Progenitor cell of endocrine pancreas (in vitro differentiated cells): Measurements from ENCODE around the gene SLC25A39. TPM values are rescaled to one million over a fixed set of nuclear protein-coding genes. Genes with fewer than 3 reads are reported as not detected.
"Not testable (repeated sequence)": the region's sequence is repeated elsewhere in the genome, so short reads cannot be mapped to it uniquely, and the experiment has no call there.

Source experiments
- DNase-seq: peaks from one replicate; pipeline ENCODE4 v3.0.0; 2021; ENCODE audit warnings: low spot score; ENCODE audit not compliant: unreplicated experiment
- H3K27ac Mint-ChIP-seq: 2 replicates; pipeline ENCODE4 v1.8.0; 2021; ENCODE audit warnings: mild to moderate bottlenecking, moderate library complexity, mixed read lengths
- H3K27me3 Mint-ChIP-seq: 2 replicates; pipeline ENCODE4 v1.8.0; 2021; ENCODE audit warnings: mixed read lengths
- H3K36me3 Mint-ChIP-seq: 2 replicates; pipeline ENCODE4 v1.8.0; 2022; ENCODE audit warnings: mixed read lengths; ENCODE audit not compliant: insufficient read depth
- H3K4me1 Mint-ChIP-seq: 2 replicates; pipeline ENCODE4 v1.8.0; 2021; ENCODE audit warnings: low read depth, mixed read lengths
- H3K4me3 Mint-ChIP-seq: 2 replicates; pipeline ENCODE4 v1.8.0; 2021; ENCODE audit warnings: low read depth, mild to moderate bottlenecking, moderate library complexity, mixed read lengths
- H3K9me3 Mint-ChIP-seq: 2 replicates; pipeline ENCODE4 v1.8.0; 2021; ENCODE audit warnings: low read depth, mixed read lengths
- total RNA-seq: library from RNA; stranded (reverse); gene quantifications from 2 replicates; pipeline ENCODE4 v1.2.1, GENCODE V29; 2021
- TF ChIP-seq, protein P1 (sequence below): fragments of 200-600 bp; sonication (generic); IDR thresholded peaks from one replicate; pipeline ENCODE4 v1.5.0; 2021; ENCODE audit warnings: antibody characterized with exemption, mild to moderate bottlenecking; ENCODE audit not compliant: unreplicated experiment

Gene SLC25A39
- total RNA-seq, 1 donor from 2014 or later, result 139 TPM

DNA sequence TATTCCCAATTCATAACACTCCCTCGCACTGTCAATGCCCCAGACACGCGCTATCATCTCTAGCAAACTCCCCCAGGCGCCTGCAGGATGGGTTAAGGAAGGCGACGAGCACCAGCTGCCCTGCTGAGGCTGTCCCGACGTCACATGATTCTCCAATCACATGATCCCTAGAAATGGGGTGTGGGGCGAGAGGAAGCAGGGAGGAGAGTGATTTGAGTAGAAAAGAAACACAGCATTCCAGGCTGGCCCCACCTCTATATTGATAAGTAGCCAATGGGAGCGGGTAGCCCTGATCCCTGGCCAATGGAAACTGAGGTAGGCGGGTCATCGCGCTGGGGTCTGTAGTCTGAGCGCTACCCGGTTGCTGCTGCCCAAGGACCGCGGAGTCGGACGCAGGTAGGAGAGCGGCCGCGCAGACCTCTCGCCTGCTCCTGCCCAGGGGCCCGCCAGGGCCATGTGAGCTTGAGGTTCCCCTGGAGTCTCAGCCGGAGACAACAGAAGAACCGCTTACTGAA lies 20.4 kb upstream of the SLC25A39 start, which contains the start of gene GRN:
GRN (plus strand) TSS at position 364 of the 515 bp plus-strand sequence. CDS start 3,863 bp downstream, outside the sequence.
- Mint-ChIP-seq H3K9me3 (no peaks in the 10 kb centered on the region), H3K27me3 (peaks cover 24% of the 10 kb centered on the region), H3K36me3 (no peaks in the 10 kb centered on the region), H3K4me3 (peak within 1 kb of the TSS; percentile 82), H3K4me1 (peaks cover 3% of the 10 kb centered on the region), H3K27ac (peak within 1 kb of the TSS; percentile 96)
- TF ChIP-seq, protein P1, sequence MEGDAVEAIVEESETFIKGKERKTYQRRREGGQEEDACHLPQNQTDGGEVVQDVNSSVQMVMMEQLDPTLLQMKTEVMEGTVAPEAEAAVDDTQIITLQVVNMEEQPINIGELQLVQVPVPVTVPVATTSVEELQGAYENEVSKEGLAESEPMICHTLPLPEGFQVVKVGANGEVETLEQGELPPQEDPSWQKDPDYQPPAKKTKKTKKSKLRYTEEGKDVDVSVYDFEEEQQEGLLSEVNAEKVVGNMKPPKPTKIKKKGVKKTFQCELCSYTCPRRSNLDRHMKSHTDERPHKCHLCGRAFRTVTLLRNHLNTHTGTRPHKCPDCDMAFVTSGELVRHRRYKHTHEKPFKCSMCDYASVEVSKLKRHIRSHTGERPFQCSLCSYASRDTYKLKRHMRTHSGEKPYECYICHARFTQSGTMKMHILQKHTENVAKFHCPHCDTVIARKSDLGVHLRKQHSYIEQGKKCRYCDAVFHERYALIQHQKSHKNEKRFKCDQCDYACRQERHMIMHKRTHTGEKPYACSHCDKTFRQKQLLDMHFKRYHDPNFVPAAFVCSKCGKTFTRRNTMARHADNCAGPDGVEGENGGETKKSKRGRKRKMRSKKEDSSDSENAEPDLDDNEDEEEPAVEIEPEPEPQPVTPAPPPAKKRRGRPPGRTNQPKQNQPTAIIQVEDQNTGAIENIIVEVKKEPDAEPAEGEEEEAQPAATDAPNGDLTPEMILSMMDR, result no peak
- DNase-seq, result peak; percentile 91

DNA sequence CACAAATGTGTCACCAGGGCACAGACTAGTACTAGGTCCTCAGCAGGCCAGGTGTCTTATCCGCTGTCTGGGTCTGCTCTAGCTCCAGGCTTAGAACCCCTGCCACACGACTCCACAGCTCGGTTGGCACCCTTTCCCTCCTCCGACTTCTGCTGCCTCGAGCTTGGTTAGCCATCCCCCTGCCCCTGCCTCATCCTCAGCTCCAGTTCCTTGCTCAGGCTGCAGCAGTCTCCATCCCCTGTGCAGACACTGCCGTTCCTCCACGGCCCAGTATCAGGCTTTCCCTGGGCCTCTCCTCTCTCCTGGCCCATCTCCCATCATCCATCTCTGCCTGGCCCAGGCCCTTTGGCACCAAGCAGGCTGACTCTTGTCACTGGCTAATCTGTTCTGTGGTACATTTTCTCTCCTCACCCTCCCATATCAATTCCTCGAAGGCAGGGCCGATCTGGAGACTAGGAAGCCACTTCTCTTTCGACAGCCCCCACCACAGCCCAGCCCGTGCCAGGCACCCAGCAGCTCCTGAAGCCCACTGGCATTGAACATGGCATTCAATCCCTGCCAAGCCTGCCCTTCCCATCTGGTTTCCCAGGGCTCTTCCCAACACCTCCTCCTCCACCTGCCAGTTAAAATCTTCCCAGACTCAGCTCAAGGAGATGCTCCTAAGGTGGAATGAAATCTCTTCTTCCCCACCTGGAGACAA lies 19.0 kb upstream of the SLC25A39 start:
- H3K9me3 Mint-ChIP-seq, result no peaks in the 10 kb centered on the region
- peaks cover 24% of the 10 kb centered on the region for H3K27me3 Mint-ChIP-seq
- no peak overlapping the region for H3K27ac Mint-ChIP-seq
- H3K4me1 Mint-ChIP-seq, result peaks cover 3% of the 10 kb centered on the region
- TF ChIP-seq, protein P1, result no peak
- no peaks in the 10 kb centered on the region for H3K36me3 Mint-ChIP-seq
- no peak overlapping the region for H3K4me3 Mint-ChIP-seq
- no peak for DNase-seq

DNA sequence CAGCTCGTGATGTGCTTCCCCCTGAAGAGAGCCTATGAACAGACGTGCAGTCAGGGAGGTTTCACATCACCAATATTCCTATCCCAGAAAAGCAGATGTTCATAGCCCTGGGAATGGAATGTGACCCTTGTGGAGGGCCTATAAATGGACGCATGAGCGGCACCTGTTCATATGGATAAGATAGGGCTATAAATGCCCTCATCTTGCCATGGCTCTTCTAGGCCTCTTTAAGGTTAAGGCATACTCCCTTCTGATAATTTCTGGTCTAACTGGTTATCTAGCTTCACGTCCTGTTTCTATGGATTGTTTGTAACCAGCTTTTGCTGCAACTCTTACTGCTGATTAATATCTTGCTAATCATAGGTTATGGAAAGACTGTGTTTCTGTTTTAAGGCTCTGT lies 15.9 kb upstream of the SLC25A39 start:
- H3K27me3 Mint-ChIP-seq, result peaks cover 32% of the 10 kb centered on the region
- not testable (repeated sequence) for DNase-seq, H3K9me3 Mint-ChIP-seq, H3K27ac Mint-ChIP-seq, H3K4me1 Mint-ChIP-seq, H3K4me3 Mint-ChIP-seq, H3K36me3 Mint-ChIP-seq

DNA sequence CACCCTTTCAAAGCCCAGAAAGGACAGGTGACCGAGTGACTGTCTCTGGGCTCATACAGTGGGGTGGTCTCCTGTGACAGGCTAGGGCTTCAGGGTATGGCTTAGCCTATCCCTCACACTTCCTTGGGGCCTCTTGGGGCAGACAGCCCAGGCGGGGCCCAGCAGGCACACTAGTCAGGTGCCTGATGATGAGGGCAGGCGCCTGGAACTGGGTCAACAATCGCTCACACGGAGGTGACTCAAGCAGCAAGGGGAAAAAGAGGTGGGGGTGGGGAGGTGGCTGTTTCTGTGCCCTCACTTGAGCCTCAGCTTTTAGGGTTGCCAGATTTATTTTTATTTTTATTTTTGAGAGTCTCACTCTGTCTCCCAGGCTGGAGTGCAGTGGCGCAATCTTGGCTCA lies 14.1 kb upstream of the SLC25A39 start:
- no peaks in the 10 kb centered on the region for H3K9me3 Mint-ChIP-seq
- DNase-seq, result no peak
- TF ChIP-seq, protein P1, result no peak
- H3K4me1 Mint-ChIP-seq, result no peaks in the 10 kb centered on the region
- H3K4me3 Mint-ChIP-seq, result no peak overlapping the region
- peaks cover 28% of the 10 kb centered on the region for H3K27me3 Mint-ChIP-seq
- no peak overlapping the region for H3K27ac Mint-ChIP-seq
- no peaks in the 10 kb centered on the region for H3K36me3 Mint-ChIP-seq

DNA sequence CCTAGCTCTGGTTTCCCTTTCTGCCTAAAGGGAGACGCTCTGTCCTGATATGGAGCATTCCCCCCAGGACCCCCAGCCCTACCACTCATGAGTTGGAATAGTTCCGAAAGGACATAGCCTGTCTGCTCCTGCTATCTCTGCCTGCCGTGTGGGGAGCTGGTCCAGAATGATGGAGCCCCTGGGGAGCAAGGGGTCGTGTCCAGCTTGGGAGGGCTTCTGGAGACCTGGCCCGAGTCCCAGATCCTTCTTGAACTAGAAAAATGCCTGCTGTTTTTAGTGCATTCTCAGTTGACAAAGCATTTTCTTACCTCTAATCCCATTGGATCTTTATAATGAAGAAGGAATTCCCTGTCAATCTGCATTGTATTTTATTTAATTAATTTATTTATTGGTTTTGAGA lies 11.3 kb upstream of the SLC25A39 start:
- Mint-ChIP-seq H3K9me3 (no peaks in the 10 kb centered on the region), H3K27ac (no peak overlapping the region), H3K4me1 (no peaks in the 10 kb centered on the region), H3K36me3 (no peaks in the 10 kb centered on the region), H3K27me3 (peaks cover 11% of the 10 kb centered on the region), H3K4me3 (no peak overlapping the region)
- TF ChIP-seq, protein P1, result no peak
- DNase-seq, result no peak

DNA sequence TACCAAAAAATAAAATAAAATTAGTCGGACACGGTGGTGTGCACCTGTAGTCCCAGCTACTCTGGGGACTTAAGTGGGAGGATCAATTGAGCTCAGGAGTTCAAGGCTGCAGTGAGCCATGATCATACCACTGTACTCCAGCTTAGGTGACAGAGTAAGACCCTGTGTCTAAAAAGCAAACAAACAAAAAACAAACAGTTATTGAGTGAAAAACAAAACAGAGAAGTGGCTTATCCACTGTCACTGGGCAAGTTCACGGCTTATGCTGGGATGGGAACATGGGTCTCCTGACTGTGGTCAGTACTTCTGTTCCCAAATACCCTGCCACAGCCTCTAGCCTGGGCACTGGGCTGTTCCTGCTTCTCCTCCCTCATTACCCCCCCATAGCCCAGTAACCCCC lies 10.9 kb upstream of the SLC25A39 start:
- TF ChIP-seq, protein P1, result no peak
- no peaks in the 10 kb centered on the region for H3K9me3 Mint-ChIP-seq
- H3K4me1 Mint-ChIP-seq, result no peaks in the 10 kb centered on the region
- H3K27ac Mint-ChIP-seq, result no peak overlapping the region
- peaks cover 11% of the 10 kb centered on the region for H3K27me3 Mint-ChIP-seq
- no peak for DNase-seq
- H3K36me3 Mint-ChIP-seq, result no peaks in the 10 kb centered on the region
- H3K4me3 Mint-ChIP-seq, result no peak overlapping the region
